ENCODE data around the gene ZSWIM5.
"Not testable (repeated sequence)": the region's sequence is repeated elsewhere in the genome, so short reads cannot be mapped to it uniquely, and the experiment has no call there.

Gene ZSWIM5

DNA sequence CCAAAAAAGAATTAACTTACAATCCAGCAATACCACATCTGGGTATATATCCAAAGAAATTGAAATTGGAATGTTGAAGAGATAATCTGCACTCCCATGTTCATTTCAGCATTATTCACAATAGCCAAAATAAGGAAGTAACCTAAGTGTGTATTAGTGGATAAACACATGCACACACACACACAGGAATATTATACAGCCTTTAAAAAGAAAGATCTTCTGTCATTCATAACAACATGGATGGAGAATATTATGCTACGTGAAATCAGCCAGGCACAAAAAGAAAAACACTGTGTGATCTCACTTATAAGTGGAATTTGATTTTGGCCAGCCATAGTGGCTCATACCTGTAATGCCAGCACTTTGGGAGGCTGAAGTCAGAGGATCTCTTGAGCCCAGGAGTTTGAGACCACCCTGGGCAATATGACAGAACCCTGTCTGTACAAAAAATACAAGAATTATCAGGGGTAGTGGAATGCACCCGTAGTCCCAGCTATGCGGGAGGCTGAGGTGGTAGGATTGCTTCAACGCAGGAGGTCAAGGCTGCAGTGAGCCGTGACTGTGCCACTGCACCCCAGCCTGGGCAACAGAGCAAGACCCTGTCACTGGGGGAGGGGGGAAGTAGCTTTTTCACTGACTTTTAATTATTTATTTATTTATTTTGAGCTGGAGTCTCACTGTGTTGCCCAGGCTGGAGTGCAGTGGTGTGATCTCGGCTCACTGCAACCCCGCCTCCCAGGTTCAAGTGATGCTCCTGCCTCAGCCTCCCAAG lies 210.8 kb downstream of the ZSWIM5 start:
- DNase-seq, result no peak

DNA sequence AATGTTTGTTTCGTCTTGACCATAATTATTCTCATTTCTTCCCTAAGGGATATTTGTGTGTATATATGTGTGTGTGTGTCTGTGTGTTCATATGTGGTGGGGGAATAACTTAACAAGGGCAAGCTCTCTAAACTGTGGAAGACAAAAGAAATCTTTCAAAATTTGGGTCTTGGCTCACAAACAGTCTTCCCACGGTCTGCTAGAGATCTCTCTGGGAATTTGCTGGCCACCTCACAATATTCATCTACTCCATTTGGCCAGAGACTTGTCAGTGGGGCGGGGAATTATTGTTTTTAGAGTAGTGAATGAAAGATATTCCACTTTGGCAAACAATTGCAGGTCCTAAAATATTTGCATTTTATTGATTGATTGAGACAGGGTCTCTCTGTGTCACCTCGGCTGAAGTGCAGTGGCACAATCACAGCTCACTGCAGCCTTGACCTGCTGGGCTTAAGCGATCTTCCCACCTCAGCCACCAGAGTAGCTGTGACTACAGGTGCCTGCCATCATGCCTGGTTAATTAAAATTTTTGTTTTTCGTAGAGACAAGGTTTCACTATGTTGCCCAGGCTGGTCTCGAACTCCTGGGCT lies 212.0 kb downstream of the ZSWIM5 start:
- no peak for DNase-seq

DNA sequence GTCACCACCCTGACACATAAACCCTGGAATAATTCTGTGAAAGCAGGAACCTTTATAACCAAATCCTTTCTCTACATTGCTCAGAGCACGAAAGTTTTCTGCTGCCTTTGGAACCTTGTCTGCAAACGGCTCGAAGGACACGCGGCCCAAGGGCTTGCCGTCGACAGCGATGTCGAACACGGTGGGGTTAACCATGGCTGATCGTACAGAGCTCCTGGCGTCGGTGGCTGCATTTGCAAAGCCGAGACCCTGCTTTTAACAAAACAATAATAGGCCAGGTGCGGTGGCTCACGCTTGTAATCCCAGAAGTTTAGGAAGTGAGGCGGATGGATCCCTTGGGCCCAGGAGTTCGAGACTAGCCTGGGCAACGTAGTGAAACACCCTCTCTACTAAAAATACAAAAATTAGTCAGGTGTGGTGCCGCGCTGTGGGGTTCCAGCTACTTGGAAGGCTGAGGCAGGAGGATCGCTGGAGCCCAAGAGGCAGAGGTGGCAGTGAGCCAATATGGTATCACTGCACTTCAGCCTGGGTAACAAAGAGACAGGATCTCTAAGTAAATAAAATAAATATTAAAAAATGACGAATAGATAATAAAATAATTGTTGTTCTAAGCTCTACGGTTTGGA lies 217.8 kb downstream of the ZSWIM5 start:
- peak; percentile 43 for DNase-seq

DNA sequence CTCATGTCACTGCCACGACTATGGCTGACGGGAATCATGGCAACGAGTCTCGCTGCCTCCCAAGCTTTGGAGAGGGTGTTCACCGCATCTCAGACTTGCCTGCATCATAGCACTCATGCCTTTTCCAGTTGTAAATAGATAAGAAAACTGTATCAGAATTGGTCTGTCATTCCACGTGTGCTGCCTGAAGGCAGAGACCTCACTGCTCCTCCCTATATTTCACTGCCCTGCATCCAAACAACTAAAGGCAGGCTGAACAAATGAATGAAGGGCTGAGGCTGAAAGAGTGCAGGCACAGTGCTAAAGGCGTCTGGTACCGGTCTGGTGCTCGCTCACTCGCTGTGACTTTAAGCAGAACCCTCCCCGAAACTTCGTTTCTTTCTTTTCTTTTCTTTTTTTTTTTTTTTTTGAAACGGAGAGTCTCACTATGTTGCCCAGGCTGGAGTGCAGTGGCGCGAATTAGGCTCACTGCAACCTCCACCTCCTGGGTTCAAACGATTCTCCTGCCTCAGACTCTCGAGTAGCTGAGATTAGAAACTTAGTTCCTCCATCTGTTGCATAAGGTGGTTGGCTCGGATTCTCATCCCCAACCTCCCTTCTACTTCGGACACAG lies 220.6 kb downstream of the ZSWIM5 start:
- DNase-seq, result no peak

DNA sequence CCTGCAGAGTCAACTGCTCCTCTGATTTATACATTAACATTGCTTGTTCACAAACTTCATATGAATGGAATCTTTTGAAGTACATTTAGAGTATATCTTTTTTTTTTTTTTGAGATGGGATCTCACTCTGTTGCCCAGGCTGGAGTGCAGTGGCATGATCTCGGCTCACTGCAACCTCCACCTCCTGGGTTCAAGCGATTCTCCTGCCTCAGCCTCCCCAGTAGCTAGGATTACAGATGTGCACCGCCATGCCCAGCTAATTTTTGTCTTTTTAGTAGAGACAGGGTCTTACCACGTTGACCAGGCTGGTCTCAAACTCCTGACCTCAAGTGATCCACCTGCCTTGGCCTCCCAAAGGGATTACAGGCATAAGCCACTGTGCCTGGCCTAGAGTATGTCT lies 229.0 kb downstream of the ZSWIM5 start:
- DNase-seq, result not testable (repeated sequence)

DNA sequence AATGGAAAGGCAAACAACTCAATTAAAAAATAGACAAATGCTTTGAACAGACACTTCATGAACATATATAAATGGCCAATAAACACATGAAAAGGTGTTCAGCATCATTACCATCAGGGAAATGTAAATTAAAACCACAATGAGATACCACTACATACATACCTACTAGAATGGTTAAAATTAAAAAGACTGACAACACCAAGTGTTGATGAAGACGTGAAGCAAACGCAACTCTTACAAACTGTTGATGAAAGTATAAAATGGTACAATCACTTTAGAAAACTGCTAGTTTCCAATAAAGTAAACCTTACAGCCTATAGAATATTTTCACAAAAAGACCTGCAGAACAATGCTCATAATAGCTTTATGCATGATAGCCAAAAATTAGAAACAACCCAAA lies 230.2 kb downstream of the ZSWIM5 start:
- DNase-seq, result no peak

DNA sequence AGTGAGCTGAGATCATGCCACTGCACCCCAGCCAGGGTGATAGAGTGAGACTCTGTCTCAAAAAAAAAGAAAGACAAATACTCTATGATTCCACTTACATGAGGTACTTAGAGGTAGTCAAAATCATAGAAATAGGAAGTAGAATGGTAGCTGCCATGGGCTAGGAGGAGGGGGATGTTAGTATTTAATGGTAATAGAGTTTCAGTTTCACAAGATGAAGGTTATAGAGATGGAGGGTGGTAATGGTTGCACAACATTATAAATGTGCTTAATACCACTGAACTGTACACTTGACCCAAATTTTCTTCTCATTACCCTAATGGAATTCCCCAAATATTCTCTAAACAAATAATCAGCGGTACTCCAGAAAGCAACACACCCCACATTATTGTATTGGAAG lies 232.8 kb downstream of the ZSWIM5 start:
- no peak for DNase-seq

DNA sequence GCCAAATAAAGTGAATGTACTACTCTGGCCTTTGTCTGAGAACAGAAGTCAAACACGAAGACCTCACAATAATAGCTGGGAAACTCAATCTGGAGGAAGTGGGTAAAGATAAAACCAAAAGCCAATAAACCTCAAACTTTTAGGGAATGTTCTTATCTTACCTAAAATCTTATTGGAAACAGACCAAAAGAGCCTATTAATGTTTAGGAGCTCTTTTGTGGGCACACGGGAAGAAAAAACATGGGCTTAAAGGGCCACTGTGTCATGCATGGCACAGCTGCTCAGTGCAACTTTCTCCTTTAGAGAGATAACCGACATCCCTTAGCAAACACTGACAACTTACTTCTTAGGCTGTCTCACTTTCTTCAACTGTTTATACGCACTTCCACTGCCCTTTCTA lies 236.1 kb downstream of the ZSWIM5 start:
- no peak for DNase-seq

Data from NCI-H2029 (cell line).